Measurements from ENCODE around the gene XAGE1A.
"Not testable (repeated sequence)": the region's sequence is repeated elsewhere in the genome, so short reads cannot be mapped to it uniquely, and the experiment has no call there.

Gene XAGE1A

GRCh38 chrX:52507331-52507730, 11.7 kb downstream of the XAGE1A start:
- no peak overlapping the region for H3K4me2 ChIP-seq (ENCODE audit: low read depth, low read length, poor library complexity, severe bottlenecking)
- H3K9me3 ChIP-seq (ENCODE audit: insufficient read depth, low read length), result no peaks in the 10 kb centered on the region
- H3F3A ChIP-seq (ENCODE audit: insufficient read depth), result no peaks in the 10 kb centered on the region
- no peak overlapping the region for H3K9ac ChIP-seq (ENCODE audit: low read length)
- H3K27me3 ChIP-seq (ENCODE audit: low read length), result no peaks in the 10 kb centered on the region
- no peak overlapping the region for H3K4me3 ChIP-seq (ENCODE audit: insufficient read depth, low read length, poor library complexity, severe bottlenecking)
- H2AFZ ChIP-seq (ENCODE audit: low read depth, low read length, severe bottlenecking), result no peak overlapping the region
- no peaks in the 10 kb centered on the region for H3K36me3 ChIP-seq (ENCODE audit: low read length)
- no peaks in the 10 kb centered on the region for H3K79me2 ChIP-seq (ENCODE audit: insufficient read depth, low read length)
- H4K20me1 ChIP-seq (ENCODE audit: low read depth, low read length), result no peaks in the 10 kb centered on the region
- no peaks in the 10 kb centered on the region for H3K9me2 ChIP-seq (replicated peaks; ENCODE audit: insufficient read depth, low read length)
- H3K27ac ChIP-seq (ENCODE audit: low read depth, low read length), result no peak overlapping the region
- TF ChIP-seq CTCF (IDR thresholded peaks at IDR 0.05; ENCODE audit: insufficient read depth, low read length, poor library complexity, severe bottlenecking) (no peak), EZH2phosphoT487 (conservative IDR thresholded peaks at IDR 0.05; ENCODE audit: low read length) (no peak)

DNA sequence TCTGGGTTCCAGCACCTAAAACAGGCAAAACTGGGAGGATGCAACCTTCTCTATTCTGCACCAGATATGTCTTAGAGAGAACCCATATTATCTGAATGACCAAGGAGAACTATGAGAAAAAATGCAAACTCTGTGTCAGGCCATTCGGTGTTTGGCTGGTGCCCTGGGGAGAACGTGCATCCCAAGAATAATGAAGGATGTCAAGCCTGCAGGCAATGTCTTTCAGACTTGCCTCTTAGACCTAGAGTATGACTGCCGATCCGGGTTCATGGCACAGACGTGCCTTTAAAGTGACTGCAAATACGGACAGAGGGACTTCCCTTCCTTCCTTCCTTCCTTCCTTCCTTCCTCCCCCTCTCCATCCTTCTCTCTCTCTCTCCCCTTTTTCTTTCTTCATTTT, 14.3 kb downstream of the XAGE1A start:
- Histone ChIP-seq H2AFZ (ENCODE audit: low read depth, low read length, severe bottlenecking) (no peak overlapping the region), H3F3A (ENCODE audit: insufficient read depth) (no peaks in the 10 kb centered on the region), H3K27ac (ENCODE audit: low read depth, low read length) (no peak overlapping the region), H3K4me3 (ENCODE audit: insufficient read depth, low read length, poor library complexity, severe bottlenecking) (no peak overlapping the region), H4K20me1 (ENCODE audit: low read depth, low read length) (no peaks in the 10 kb centered on the region), H3K79me2 (ENCODE audit: insufficient read depth, low read length) (no peaks in the 10 kb centered on the region), H3K36me3 (ENCODE audit: low read length) (no peaks in the 10 kb centered on the region), H3K9me2 (replicated peaks; ENCODE audit: insufficient read depth, low read length) (no peaks in the 10 kb centered on the region), H3K4me2 (ENCODE audit: low read depth, low read length, poor library complexity, severe bottlenecking) (no peak overlapping the region), H3K9ac (ENCODE audit: low read length) (no peak overlapping the region), H3K9me3 (ENCODE audit: insufficient read depth, low read length) (no peaks in the 10 kb centered on the region), H3K27me3 (ENCODE audit: low read length) (no peaks in the 10 kb centered on the region)
- TF ChIP-seq CTCF (IDR thresholded peaks at IDR 0.05; ENCODE audit: insufficient read depth, low read length, poor library complexity, severe bottlenecking), result no peak
- TF ChIP-seq EZH2phosphoT487 (conservative IDR thresholded peaks at IDR 0.05; ENCODE audit: low read length), result no peak

DNA sequence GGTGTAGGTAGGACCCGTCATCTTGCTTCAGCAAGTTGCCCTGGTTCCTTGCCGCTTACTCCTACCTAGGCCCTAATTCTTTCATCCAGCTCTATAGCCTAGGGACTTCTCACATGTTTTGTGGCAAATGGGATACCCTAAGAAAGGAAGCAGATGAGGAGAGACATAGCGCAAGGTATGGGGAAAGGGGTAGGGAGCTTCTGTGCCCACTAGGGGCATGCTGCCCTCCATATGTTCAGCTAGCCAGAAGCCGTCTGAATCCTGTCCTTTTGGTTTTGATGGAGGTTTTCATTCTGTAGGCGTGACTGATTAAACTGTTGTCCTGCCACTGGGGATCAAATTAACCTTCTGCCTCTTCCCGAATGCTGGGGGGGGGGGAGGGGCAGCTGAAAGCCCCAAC, 15.5 kb downstream of the XAGE1A start:
- H3K9me3 ChIP-seq (ENCODE audit: insufficient read depth, low read length); H3K9ac ChIP-seq (ENCODE audit: low read length); H3K27ac ChIP-seq (ENCODE audit: low read depth, low read length); H3K9me2 ChIP-seq (replicated peaks; ENCODE audit: insufficient read depth, low read length); H4K20me1 ChIP-seq (ENCODE audit: low read depth, low read length); H3K4me3 ChIP-seq (ENCODE audit: insufficient read depth, low read length, poor library complexity, severe bottlenecking); H3K79me2 ChIP-seq (ENCODE audit: insufficient read depth, low read length); H3K36me3 ChIP-seq (ENCODE audit: low read length); H3K4me2 ChIP-seq (ENCODE audit: low read depth, low read length, poor library complexity, severe bottlenecking); H3F3A ChIP-seq (ENCODE audit: insufficient read depth); H3K27me3 ChIP-seq (ENCODE audit: low read length); H2AFZ ChIP-seq (ENCODE audit: low read depth, low read length, severe bottlenecking): not testable (repeated sequence)

GRCh38 chrX:52516110-52516986, 20.7 kb downstream of the XAGE1A start:
- H3K4me2 ChIP-seq (ENCODE audit: low read depth, low read length, poor library complexity, severe bottlenecking); H3K9me3 ChIP-seq (ENCODE audit: insufficient read depth, low read length); H3K36me3 ChIP-seq (ENCODE audit: low read length); H2AFZ ChIP-seq (ENCODE audit: low read depth, low read length, severe bottlenecking); H4K20me1 ChIP-seq (ENCODE audit: low read depth, low read length); H3K79me2 ChIP-seq (ENCODE audit: insufficient read depth, low read length); H3K9ac ChIP-seq (ENCODE audit: low read length); H3K9me2 ChIP-seq (replicated peaks; ENCODE audit: insufficient read depth, low read length); H3F3A ChIP-seq (ENCODE audit: insufficient read depth); H3K27me3 ChIP-seq (ENCODE audit: low read length); H3K4me3 ChIP-seq (ENCODE audit: insufficient read depth, low read length, poor library complexity, severe bottlenecking); H3K27ac ChIP-seq (ENCODE audit: low read depth, low read length): not testable (repeated sequence)

GRCh38 chrX:52516987-52517325, 21.3 kb downstream of the XAGE1A start, which contains the start of gene XAGE1B:
TSS of gene XAGE1B (minus strand) at chrX:52517063. CDS start at chrX:52515527, 1,536 bp downstream.
- H3K4me2 ChIP-seq (ENCODE audit: low read depth, low read length, poor library complexity, severe bottlenecking); H3K36me3 ChIP-seq (ENCODE audit: low read length); H3K27me3 ChIP-seq (ENCODE audit: low read length); H3K27ac ChIP-seq (ENCODE audit: low read depth, low read length); H4K20me1 ChIP-seq (ENCODE audit: low read depth, low read length); H3K79me2 ChIP-seq (ENCODE audit: insufficient read depth, low read length); H2AFZ ChIP-seq (ENCODE audit: low read depth, low read length, severe bottlenecking); H3K4me3 ChIP-seq (ENCODE audit: insufficient read depth, low read length, poor library complexity, severe bottlenecking); H3F3A ChIP-seq (ENCODE audit: insufficient read depth); H3K9me2 ChIP-seq (replicated peaks; ENCODE audit: insufficient read depth, low read length); H3K9me3 ChIP-seq (ENCODE audit: insufficient read depth, low read length); H3K9ac ChIP-seq (ENCODE audit: low read length): not testable (repeated sequence)

GRCh38 chrX:52541051-52541450, 45.4 kb downstream of the XAGE1A start:
- H3K9me2 ChIP-seq (replicated peaks; ENCODE audit: insufficient read depth, low read length); H2AFZ ChIP-seq (ENCODE audit: low read depth, low read length, severe bottlenecking); H3K79me2 ChIP-seq (ENCODE audit: insufficient read depth, low read length); H3K27me3 ChIP-seq (ENCODE audit: low read length); H3K9me3 ChIP-seq (ENCODE audit: insufficient read depth, low read length); H3K4me2 ChIP-seq (ENCODE audit: low read depth, low read length, poor library complexity, severe bottlenecking); H4K20me1 ChIP-seq (ENCODE audit: low read depth, low read length); H3K36me3 ChIP-seq (ENCODE audit: low read length); H3F3A ChIP-seq (ENCODE audit: insufficient read depth); H3K9ac ChIP-seq (ENCODE audit: low read length); H3K27ac ChIP-seq (ENCODE audit: low read depth, low read length); H3K4me3 ChIP-seq (ENCODE audit: insufficient read depth, low read length, poor library complexity, severe bottlenecking): not testable (repeated sequence)
